GM12873 (cell line): ENCODE measurements around the gene PAX4.

ENCODE experiments used
- CTCF ChIP-seq: IDR thresholded peaks from 2 replicates; pipeline ENCODE4 v1.5.1; 2012; ENCODE audit warnings: low read depth, mild to moderate bottlenecking, moderate library complexity, low read length, control low read depth; ENCODE audit not compliant: insufficient read depth; ENCODE audit errors: missing control alignments

PAX4 gene

DNA sequence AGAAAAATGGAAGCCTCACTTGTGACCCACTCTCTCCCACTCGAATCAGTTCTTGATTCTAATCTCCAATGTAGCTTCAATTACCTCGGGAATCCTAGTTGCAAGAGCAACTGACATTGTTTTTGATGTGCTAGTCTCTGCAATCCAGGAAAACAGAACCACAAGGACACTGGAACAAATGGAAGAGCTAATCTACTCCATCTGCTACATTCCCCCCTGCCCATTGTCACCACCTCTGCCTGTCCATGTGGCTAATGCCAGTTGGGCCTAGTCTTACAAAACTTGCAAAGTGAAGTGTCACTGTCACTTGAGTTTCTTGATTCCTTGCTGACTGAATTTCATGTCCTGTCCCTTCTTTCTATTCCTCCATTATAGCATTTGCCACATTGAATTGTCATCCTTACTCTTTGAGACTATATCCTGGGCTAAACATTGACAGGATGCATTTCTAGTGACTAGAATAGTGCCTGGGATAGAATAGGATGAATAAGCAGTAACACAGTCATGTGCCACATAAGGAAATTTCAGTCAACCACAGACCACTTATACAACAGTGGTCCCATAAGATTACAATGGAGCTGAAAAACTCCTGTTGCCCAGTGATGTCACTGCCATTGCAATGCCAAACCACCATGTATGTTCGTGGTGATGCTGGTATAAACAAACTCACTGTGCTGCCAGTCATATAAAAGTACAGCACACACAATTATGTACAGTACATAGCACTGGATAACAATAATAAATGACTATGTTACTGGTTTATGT is 46.0 kb downstream of the PAX4 start:
- no peak for TF ChIP-seq CTCF

DNA sequence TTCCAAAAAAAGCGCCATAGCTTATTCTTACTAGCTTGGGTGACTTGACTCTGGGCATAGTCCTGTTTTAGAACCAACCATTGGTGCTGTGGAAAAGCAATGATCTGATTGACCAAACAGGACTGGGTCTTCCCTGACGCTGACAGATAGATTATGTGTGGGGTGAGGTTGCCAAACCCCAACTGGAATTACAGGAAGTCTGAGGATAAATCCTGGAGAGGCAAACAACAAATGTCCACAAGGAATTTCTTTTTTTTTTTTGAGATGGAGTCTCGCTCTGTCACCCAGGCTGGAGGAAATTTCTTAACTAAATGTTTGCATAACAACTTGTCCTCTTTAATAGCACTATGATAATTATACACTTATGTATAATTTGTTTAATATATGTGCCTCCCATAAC is 51.7 kb downstream of the PAX4 start:
- no peak for TF ChIP-seq CTCF
